HTR-8/SVneo (cell line): ENCODE measurements around the gene USP37.
"Not testable (repeated sequence)": the region's sequence is repeated elsewhere in the genome, so short reads cannot be mapped to it uniquely, and the experiment has no call there.

ENCODE experiments used
- DNase-seq: peaks from one replicate; pipeline ENCODE4 v3.0.0; 2011; ENCODE audit warnings: low spot score, mixed read lengths; ENCODE audit not compliant: insufficient read length
- FAIRE-seq: peaks from 2 replicates; lab custom pipeline; 2011; peaks lifted over from hg19 to GRCh38; lab: Jason Lieb, UNC

USP37 gene

GRCh38 chr2:218555527-218555926 lies 12.6 kb downstream of the USP37 start:
- DNase-seq (no peak), FAIRE-seq (no peak)

GRCh38 chr2:218554225-218554624 lies 13.9 kb downstream of the USP37 start:
- FAIRE-seq, DNase-seq: not testable (repeated sequence)

- FAIRE-seq (no peak), DNase-seq (no peak)
These were observed 20.2 kb downstream of the USP37 start for GRCh38 chr2:218547978-218548377.

GRCh38 chr2:218547511-218547910 lies 20.6 kb downstream of the USP37 start:
- FAIRE-seq (no peak), DNase-seq (no peak)

GRCh38 chr2:218546012-218546411 lies 22.1 kb downstream of the USP37 start:
- FAIRE-seq (no peak), DNase-seq (no peak)

GRCh38 chr2:218540015-218540414 lies 28.1 kb downstream of the USP37 start:
- DNase-seq (no peak), FAIRE-seq (no peak)

- no peak for DNase-seq
- no peak for FAIRE-seq
These were observed 31.2 kb downstream of the USP37 start for GRCh38 chr2:218536804-218537494.

GRCh38 chr2:218529990-218530389 lies 38.2 kb downstream of the USP37 start:
- FAIRE-seq (no peak), DNase-seq (no peak)

GRCh38 chr2:218528409-218528808 lies 39.7 kb downstream of the USP37 start:
- DNase-seq, FAIRE-seq: not testable (repeated sequence)

GRCh38 chr2:218523651-218524050 lies 44.5 kb downstream of the USP37 start:
- DNase-seq (no peak), FAIRE-seq (no peak)

GRCh38 chr2:218518876-218519275 lies 49.3 kb downstream of the USP37 start:
- FAIRE-seq: no peak
- DNase-seq: no peak

- no peak for FAIRE-seq
- DNase-seq: no peak
These were observed 50.5 kb downstream of the USP37 start for GRCh38 chr2:218517434-218518206.

- DNase-seq (no peak), FAIRE-seq (no peak)
These were observed 51.5 kb downstream of the USP37 start for GRCh38 chr2:218516614-218517013.

- DNase-seq: no peak
- FAIRE-seq: no peak
These were observed 54.5 kb downstream of the USP37 start for GRCh38 chr2:218513676-218514075.

- FAIRE-seq (no peak), DNase-seq (no peak)
These were observed 59.9 kb downstream of the USP37 start for GRCh38 chr2:218508299-218508698.

GRCh38 chr2:218505754-218506371 lies 62.3 kb downstream of the USP37 start:
- FAIRE-seq (no peak), DNase-seq (no peak)

- FAIRE-seq (no peak), DNase-seq (no peak)
These were observed 66.5 kb downstream of the USP37 start for GRCh38 chr2:218501665-218502064.

- DNase-seq (no peak), FAIRE-seq (no peak)
These were observed 67.6 kb downstream of the USP37 start for GRCh38 chr2:218500501-218501060.

- no peak for DNase-seq
These were observed 82.0 kb downstream of the USP37 start for GRCh38 chr2:218485986-218486667.

GRCh38 chr2:218482651-218483050 lies 85.5 kb downstream of the USP37 start:
- FAIRE-seq (no peak), DNase-seq (no peak)

More at GRCh38 chr2:218485986-218486667, 82.0 kb downstream of the USP37 start:
- FAIRE-seq: no peak
